ENCODE data around the gene ZNF823.

ZNF823 gene

DNA sequence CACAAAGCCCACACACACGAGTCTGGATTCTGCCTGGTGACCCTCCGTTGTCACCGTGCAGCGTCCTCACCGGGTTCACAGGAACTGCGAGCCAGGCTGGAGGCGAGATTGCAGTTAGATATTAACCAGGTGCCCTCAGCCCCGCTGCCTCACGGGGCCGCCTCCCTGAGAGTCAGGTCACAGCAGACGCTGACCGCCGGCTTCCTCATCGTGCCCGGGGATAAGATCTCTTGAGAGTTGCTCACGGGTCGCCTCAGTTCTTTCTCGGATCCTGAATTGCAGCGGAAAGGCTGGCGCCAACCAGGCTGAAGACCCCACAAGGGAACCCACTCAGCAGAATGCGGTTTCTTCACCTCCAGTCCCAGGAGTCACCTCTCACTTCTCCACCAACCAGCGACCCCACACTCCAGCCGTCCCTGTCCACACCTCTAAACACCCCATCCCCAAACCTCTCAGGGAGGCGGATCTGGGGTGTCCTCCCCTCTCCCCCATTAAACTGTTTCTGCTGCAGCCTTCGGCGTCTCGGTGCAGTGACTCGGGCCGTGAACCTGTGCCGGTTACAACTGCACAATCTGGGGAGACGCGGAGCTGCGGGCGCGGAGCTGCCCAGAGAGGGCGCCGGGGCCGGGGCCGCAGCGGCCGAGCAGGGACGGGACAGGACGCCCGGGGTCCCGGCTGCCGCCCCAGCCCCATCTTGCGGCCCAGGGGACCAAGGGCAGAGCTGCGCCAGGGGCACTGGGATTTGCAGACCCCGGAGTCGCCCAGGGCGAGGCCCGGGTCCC is 591 bp downstream of the ZNF823 start (continued):
- 0 out of 2 replicates have a peak, but pooled peaks have one; percentile 6 for TF ChIP-seq ZBTB8A (tag by site-specific recombination; IDR thresholded peaks at IDR 0.05)

DNA sequence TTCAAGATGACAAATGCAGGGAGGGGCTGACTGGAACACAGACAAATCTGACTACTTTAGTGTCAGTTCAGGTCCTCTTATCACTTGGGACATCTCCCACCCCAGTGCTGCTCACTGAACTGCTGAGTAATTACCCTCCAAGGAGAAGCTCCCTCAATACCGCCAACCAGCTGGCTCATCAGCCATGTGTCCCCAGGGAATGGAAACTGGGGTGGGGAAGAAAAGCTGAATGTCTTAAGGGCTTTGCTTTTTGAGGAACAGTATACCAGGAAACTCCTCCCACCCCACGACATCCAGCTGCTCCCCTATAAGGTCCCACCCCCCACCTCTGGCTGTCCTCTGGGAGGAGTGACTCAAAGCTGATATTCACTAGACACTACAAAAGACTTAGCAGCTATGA is 2.0 kb downstream of the ZNF823 start:
- Histone ChIP-seq H3K4me1 (ENCODE audit: control insufficient read depth, insufficient read depth, low read length) (no peaks in the 10 kb centered on the region), H3K36me3 (ENCODE audit: control insufficient read depth in 2 of 2, insufficient read depth in 1 of 2, low read length in 2 of 2) (peaks cover 0 to 3% of the 10 kb centered on the region in 2 experiments; a peak in 1 of 3 replicates), H3K4me3 (ENCODE audit: low read depth, low read length) (no peak overlapping the region), H3K27ac (ENCODE audit: extremely low read depth, low read depth, low read length) (no peak overlapping the region), H3K9me3 (ENCODE audit: control insufficient read depth, insufficient read depth, low read depth, low read length) (no peaks in the 10 kb centered on the region)
- CTCF ChIA-PET = interaction anchor here (1.0 to 1.3 kb wide), 2 partner anchors 39 to 178 kb away, joined by 4 read pairs; partner anchors contain the start of gene ELOF1
- POLR2A ChIA-PET = interaction anchor here (1.9 kb wide), 1 partner anchor 30 kb away, joined by 5 read pairs; the partner anchor contains the start of gene ZNF441
- TF ChIP-seq ZNF654 (tag by site-specific recombination; IDR thresholded peaks at IDR 0.05; ENCODE audit: low read depth) (no peak), ZNF394 (tag by site-specific recombination; IDR thresholded peaks at IDR 0.05; ENCODE audit: borderline replicate concordance) (peak; percentile 36; the same call in 1 of the 2 replicates), ZEB2 (tag by site-specific recombination; IDR thresholded peaks at IDR 0.05) (0 out of 2 replicates have a peak, but pooled peaks have one; percentile 26), ZSCAN30 (tag by site-specific recombination; IDR thresholded peaks at IDR 0.05) (no peak), ZNF629 (tag by site-specific recombination; IDR thresholded peaks at IDR 0.05) (0 out of 2 replicates have a peak, but pooled peaks have one; percentile 18), ZNF529 (tag by site-specific recombination; IDR thresholded peaks at IDR 0.05; ENCODE audit: insufficient replicate concordance) (no peak), ZNF248 (tag by site-specific recombination; IDR thresholded peaks at IDR 0.05) (no peak), ZNF175 (tag by site-specific recombination; IDR thresholded peaks at IDR 0.05) (no peak), SP7 (tag by site-specific recombination; IDR thresholded peaks at IDR 0.05) (peak; percentile 46; the same call in 1 of the 2 replicates), ZNF341 (tag by site-specific recombination; IDR thresholded peaks at IDR 0.05; ENCODE audit: low read depth) (peak; percentile 84), KLF8 (tag by site-specific recombination; IDR thresholded peaks at IDR 0.05) (0 out of 2 replicates have a peak, but pooled peaks have one; percentile 24), ZNF658 (tag by site-specific recombination; IDR thresholded peaks at IDR 0.05) (no peak), OSR2 (tag by site-specific recombination; IDR thresholded peaks at IDR 0.05) (peak; percentile 33; the same call in 1 of the 2 replicates), ZNF677 (tag by site-specific recombination; IDR thresholded peaks at IDR 0.05) (no peak), TCF7L2 (IDR thresholded peaks at IDR 0.05; ENCODE audit: borderline replicate concordance, low read depth, low read length) (no peak), ZNF133 (tag by site-specific recombination; IDR thresholded peaks at IDR 0.05) (no peak), ZNF549 (tag by site-specific recombination; IDR thresholded peaks at IDR 0.05) (no peak), HOXA7 (CRISPR knock-in tag; IDR thresholded peaks at IDR 0.05; ENCODE audit: borderline replicate concordance) (no peak), SP2 (tag by site-specific recombination; IDR thresholded peaks at IDR 0.05) (0 out of 2 replicates have a peak, but pooled peaks have one; percentile 5)
- TF ChIP-seq, protein P1, sequence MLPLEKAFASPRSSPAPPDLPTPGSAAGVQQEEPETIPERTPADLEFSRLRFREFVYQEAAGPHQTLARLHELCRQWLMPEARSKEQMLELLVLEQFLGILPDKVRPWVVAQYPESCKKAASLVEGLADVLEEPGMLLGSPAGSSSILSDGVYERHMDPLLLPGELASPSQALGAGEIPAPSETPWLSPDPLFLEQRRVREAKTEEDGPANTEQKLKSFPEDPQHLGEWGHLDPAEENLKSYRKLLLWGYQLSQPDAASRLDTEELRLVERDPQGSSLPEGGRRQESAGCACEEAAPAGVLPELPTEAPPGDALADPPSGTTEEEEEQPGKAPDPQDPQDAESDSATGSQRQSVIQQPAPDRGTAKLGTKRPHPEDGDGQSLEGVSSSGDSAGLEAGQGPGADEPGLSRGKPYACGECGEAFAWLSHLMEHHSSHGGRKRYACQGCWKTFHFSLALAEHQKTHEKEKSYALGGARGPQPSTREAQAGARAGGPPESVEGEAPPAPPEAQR (tag by site-specific recombination; IDR thresholded peaks at IDR 0.05) = no peak
- TF ChIP-seq, protein P2, sequence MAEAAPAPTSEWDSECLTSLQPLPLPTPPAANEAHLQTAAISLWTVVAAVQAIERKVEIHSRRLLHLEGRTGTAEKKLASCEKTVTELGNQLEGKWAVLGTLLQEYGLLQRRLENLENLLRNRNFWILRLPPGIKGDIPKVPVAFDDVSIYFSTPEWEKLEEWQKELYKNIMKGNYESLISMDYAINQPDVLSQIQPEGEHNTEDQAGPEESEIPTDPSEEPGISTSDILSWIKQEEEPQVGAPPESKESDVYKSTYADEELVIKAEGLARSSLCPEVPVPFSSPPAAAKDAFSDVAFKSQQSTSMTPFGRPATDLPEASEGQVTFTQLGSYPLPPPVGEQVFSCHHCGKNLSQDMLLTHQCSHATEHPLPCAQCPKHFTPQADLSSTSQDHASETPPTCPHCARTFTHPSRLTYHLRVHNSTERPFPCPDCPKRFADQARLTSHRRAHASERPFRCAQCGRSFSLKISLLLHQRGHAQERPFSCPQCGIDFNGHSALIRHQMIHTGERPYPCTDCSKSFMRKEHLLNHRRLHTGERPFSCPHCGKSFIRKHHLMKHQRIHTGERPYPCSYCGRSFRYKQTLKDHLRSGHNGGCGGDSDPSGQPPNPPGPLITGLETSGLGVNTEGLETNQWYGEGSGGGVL (tag by site-specific recombination; IDR thresholded peaks at IDR 0.05) = peak; percentile 84
- TF ChIP-seq, protein P3, sequence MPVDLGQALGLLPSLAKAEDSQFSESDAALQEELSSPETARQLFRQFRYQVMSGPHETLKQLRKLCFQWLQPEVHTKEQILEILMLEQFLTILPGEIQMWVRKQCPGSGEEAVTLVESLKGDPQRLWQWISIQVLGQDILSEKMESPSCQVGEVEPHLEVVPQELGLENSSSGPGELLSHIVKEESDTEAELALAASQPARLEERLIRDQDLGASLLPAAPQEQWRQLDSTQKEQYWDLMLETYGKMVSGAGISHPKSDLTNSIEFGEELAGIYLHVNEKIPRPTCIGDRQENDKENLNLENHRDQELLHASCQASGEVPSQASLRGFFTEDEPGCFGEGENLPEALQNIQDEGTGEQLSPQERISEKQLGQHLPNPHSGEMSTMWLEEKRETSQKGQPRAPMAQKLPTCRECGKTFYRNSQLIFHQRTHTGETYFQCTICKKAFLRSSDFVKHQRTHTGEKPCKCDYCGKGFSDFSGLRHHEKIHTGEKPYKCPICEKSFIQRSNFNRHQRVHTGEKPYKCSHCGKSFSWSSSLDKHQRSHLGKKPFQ (tag by site-specific recombination; IDR thresholded peaks at IDR 0.05) = no peak
- TF ChIP-seq, protein P4, sequence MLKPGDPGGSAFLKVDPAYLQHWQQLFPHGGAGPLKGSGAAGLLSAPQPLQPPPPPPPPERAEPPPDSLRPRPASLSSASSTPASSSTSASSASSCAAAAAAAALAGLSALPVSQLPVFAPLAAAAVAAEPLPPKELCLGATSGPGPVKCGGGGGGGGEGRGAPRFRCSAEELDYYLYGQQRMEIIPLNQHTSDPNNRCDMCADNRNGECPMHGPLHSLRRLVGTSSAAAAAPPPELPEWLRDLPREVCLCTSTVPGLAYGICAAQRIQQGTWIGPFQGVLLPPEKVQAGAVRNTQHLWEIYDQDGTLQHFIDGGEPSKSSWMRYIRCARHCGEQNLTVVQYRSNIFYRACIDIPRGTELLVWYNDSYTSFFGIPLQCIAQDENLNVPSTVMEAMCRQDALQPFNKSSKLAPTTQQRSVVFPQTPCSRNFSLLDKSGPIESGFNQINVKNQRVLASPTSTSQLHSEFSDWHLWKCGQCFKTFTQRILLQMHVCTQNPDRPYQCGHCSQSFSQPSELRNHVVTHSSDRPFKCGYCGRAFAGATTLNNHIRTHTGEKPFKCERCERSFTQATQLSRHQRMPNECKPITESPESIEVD (tag by site-specific recombination; IDR thresholded peaks at IDR 0.05) = no peak
- TF ChIP-seq, protein P5, sequence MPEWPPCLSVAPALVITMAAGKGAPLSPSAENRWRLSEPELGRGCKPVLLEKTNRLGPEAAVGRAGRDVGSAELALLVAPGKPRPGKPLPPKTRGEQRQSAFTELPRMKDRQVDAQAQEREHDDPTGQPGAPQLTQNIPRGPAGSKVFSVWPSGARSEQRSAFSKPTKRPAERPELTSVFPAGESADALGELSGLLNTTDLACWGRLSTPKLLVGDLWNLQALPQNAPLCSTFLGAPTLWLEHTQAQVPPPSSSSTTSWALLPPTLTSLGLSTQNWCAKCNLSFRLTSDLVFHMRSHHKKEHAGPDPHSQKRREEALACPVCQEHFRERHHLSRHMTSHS (tag by site-specific recombination; IDR thresholded peaks at IDR 0.05) = no peak

All from HEK293 (cell line).